Upper lobe of left lung (tissue), 6 donors: ENCODE results near the gene CLCNKA. TPM values are rescaled to one million over a fixed set of nuclear protein-coding genes. Genes with fewer than 3 reads are reported as not detected.
A peak's percentile ranks its signal among the peaks of the same experiment; 100 is the strongest.
"Not testable (repeated sequence)": the region's sequence is repeated elsewhere in the genome, so short reads cannot be mapped to it uniquely, and the experiment has no call there.

Experiments
- ATAC-seq, 2 donors: fragments of 200-7000 bp; cut with Tn5 transposase; one replicate each; pipeline ENCODE4 v1.9.1; 2022; ENCODE audit warnings: mild to moderate bottlenecking in 2 of 2, moderate library complexity in 2 of 2; ENCODE audit not compliant: low FRiP score in 2 of 2
- DNase-seq, 2 donors: peaks; one replicate each; pipeline ENCODE4 v3.0.0-alpha.2; 2019 to 2020
- H3K27ac ChIP-seq, 4 donors: fragments of 200-600 bp; sonication (generic); one replicate each; pipeline ENCODE4 v1.5.1; 2016 to 2019
- H3K27me3 ChIP-seq, 4 donors: fragments of 200-600 bp; sonication (generic); one replicate each; pipeline ENCODE4 v1.5.1; 2017 to 2019
- H3K36me3 ChIP-seq, 4 donors: fragments of 200-600 bp; sonication (generic); one replicate each; pipeline ENCODE4 v1.5.1; 2016 to 2019
- H3K4me1 ChIP-seq, 4 donors: fragments of 200-600 bp; sonication (generic); one replicate each; pipeline ENCODE4 v1.5.1; 2018 to 2019
- H3K4me3 ChIP-seq, 4 donors: fragments of 200-600 bp; sonication (generic); one replicate each; pipeline ENCODE4 v1.5.1; 2017 to 2019; ENCODE audit warnings: mild to moderate bottlenecking in 2 of 4, moderate library complexity in 1 of 4
- H3K9me3 ChIP-seq, 4 donors: fragments of 200-600 bp; sonication (generic); one replicate each; pipeline ENCODE4 v1.5.1; 2018 to 2019
- EP300 ChIP-seq, 4 donors: sonication (generic); formaldehyde crosslinking; IDR thresholded peaks; one replicate each; pipeline ENCODE4 v1.5.1; 2017; ENCODE audit warnings: antibody characterized with exemption in 4 of 4, control low read depth in 2 of 4
- POLR2A ChIP-seq, 4 donors: fragments of 450-650 bp; IDR thresholded peaks; one replicate each; pipeline ENCODE4 v1.5.1; 2016 to 2017; ENCODE audit warnings: antibody characterized with exemption in 4 of 4, mild to moderate bottlenecking in 2 of 4
- POLR2AphosphoS5 ChIP-seq, 2 donors: sonication (generic); formaldehyde crosslinking; IDR thresholded peaks; one replicate each; pipeline ENCODE4 v1.5.1; 2017; ENCODE audit warnings: antibody characterized with exemption in 2 of 2
- WGBS, 2 donors: methylation state at CpG; one replicate each; pipeline ENCODE4 v1.1.5; 2017 to 2018; 5-methylcytosine and 5-hydroxymethylcytosine counted together
- total RNA-seq, 6 donors: library from RNA; depleted of rRNA in 4 of 6; stranded (reverse); fragments of >200 nt in 4 of 6; gene quantifications; one replicate each; pipeline versions ENCODE4 v1.1.0 to v1.2.1, GENCODE V29; 2016 to 2021
- TF ChIP-seq, protein P1 (sequence below), 6 experiments: fragments of 450-650 bp in 4 of 6; fragments of 200-600 bp in 2 of 6; sonication (generic) in 2 of 6; IDR thresholded peaks; one replicate each; pipeline ENCODE4 v1.5.1; 2016 to 2019; ENCODE audit warnings: antibody characterized with exemption in 6 of 6
- donor health status: DM: no; HTN: no; CAD: no; lungs with moderate emphysema.
- donor health status: DM: no; HTN: yes; CAD: no; lungs with severe emphysema.

The CLCNKA gene
- total RNA-seq, 6 donors from 2014 or later = 0.20 to 0.89 (median 0.49) TPM; not detected in 3

DNA sequence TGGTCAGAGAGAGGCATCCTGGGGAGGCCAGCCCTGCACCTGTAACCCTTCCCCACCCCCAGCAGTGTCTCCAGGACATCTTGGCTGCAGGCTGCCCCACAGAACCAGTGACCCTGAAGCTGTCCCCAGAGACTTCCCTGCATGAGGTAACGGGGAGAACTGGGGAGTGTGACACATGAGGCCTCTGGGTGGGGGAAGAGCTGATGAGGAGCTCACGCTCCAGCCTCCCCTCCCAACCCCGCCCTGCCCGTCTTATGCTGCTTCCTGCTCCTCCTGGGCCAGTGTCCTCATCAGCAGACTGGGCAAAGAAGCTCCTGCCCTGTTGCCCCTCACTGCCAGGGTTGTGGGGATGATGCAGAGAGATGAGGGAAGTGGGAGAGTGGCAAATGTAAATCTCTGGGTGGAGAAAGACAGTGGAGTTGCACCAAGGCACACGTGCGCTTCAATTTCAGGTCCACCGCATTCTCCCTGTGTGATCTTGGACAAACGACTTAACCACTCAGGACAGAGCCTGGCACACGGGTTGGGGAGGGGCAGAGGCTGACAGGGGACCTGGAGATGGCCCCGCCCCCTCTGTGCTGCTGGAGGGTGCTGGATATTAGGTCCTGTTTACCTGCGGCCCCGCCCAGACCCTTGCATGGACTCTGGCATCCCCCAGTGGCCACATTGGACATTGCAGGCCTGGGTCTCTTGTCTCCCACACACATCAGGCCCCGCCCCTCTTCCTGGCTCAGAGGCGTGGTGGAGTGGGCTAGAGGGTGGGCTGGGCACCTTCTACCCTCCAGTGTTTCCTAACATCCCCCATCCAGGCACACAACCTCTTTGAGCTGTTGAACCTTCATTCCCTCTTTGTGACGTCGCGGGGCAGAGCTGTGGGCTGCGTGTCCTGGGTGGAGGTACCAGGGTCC lies 34.0 kb downstream of the CLCNKA start:
- peak; percentile 82 to 88 for ATAC-seq
- no peak for TF ChIP-seq POLR2AphosphoS5 (IDR thresholded peaks at IDR 0.05)
- TF ChIP-seq, protein P1, sequence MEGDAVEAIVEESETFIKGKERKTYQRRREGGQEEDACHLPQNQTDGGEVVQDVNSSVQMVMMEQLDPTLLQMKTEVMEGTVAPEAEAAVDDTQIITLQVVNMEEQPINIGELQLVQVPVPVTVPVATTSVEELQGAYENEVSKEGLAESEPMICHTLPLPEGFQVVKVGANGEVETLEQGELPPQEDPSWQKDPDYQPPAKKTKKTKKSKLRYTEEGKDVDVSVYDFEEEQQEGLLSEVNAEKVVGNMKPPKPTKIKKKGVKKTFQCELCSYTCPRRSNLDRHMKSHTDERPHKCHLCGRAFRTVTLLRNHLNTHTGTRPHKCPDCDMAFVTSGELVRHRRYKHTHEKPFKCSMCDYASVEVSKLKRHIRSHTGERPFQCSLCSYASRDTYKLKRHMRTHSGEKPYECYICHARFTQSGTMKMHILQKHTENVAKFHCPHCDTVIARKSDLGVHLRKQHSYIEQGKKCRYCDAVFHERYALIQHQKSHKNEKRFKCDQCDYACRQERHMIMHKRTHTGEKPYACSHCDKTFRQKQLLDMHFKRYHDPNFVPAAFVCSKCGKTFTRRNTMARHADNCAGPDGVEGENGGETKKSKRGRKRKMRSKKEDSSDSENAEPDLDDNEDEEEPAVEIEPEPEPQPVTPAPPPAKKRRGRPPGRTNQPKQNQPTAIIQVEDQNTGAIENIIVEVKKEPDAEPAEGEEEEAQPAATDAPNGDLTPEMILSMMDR (IDR thresholded peaks at IDR 0.05) = peak; percentile 90 to 97 (median 93)
- no peak for TF ChIP-seq POLR2A (IDR thresholded peaks at IDR 0.05)
- no peak for TF ChIP-seq EP300 (IDR thresholded peaks at IDR 0.05)
- no peaks in the 10 kb centered on the region for H3K27me3 ChIP-seq
- no peak overlapping the region for H3K27ac ChIP-seq
- DNase-seq = peak in 1 of 2 donors; percentile 89
- H3K4me3 ChIP-seq = no peak overlapping the region
- H3K4me1 ChIP-seq = peaks cover 0 to 10% (median 4%) of the 10 kb centered on the region in 4 donors
- no peaks in the 10 kb centered on the region for H3K9me3 ChIP-seq
- WGBS, 2 donors = 38 to 73% methylated on average over 4 to 18 of the region's 18 CpGs
- H3K36me3 ChIP-seq = no peaks in the 10 kb centered on the region

DNA sequence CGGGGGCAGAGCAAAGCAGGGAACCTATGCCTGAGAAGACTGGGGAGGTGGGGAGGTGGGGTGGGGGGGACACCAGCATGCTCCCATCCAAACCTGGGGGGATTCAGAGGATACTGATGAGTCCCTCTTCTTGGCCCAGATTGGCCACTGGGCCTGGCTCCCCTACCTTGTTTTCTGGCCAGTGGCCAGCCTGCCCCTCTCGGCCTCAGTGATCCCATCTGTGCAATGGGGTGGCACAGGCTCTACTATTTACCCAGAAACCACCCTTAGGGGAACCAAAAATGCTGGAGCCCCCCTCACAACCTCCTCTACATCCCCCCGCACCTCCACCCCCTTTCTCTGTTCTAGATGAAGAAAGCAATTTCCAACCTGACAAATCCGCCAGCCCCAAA lies 34.7 kb downstream of the CLCNKA start:
- H3K4me1 ChIP-seq, H3K27me3 ChIP-seq, H3K4me3 ChIP-seq, H3K9me3 ChIP-seq, DNase-seq, H3K36me3 ChIP-seq, H3K27ac ChIP-seq, ATAC-seq: not testable (repeated sequence)
- 68 to 78% methylated on average over 1 to 3 of the region's 4 CpGs for WGBS, 2 donors

DNA sequence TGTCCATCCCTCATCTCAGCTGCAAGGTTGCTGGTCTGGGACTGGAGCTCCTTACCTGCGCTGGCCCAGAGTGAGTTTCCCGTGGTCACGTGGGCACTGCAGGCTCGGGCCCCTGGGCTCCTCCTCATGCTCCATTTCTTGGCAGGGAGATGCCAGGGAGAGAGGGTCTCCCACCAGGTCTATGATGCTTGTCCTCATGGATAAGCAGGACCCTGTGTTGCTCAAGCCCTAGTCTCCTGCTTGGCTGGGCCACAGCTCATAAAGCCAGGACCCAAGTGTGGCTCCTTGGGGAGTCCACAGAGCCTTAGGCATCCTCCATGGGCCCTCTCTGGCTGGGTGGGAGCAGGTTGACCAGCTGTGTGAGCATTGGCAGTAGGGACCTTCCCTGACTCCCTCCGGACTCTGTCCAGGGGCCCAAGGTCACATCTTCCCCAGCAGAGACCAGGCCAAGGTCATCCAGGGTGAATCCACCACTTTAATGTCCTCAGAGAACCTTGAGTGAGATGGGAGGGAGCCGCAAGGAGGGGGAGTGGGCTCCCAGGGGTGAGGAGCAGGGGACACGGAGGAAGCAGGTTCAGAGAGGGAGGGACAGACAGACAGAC lies 35.6 kb downstream of the CLCNKA start:
- not testable (repeated sequence) for ATAC-seq, H3K9me3 ChIP-seq, H3K27me3 ChIP-seq, H3K4me1 ChIP-seq, H3K36me3 ChIP-seq, DNase-seq, H3K27ac ChIP-seq, H3K4me3 ChIP-seq
- WGBS, 2 donors = 76 to 84% methylated on average over 7 of the region's 7 CpGs

DNA sequence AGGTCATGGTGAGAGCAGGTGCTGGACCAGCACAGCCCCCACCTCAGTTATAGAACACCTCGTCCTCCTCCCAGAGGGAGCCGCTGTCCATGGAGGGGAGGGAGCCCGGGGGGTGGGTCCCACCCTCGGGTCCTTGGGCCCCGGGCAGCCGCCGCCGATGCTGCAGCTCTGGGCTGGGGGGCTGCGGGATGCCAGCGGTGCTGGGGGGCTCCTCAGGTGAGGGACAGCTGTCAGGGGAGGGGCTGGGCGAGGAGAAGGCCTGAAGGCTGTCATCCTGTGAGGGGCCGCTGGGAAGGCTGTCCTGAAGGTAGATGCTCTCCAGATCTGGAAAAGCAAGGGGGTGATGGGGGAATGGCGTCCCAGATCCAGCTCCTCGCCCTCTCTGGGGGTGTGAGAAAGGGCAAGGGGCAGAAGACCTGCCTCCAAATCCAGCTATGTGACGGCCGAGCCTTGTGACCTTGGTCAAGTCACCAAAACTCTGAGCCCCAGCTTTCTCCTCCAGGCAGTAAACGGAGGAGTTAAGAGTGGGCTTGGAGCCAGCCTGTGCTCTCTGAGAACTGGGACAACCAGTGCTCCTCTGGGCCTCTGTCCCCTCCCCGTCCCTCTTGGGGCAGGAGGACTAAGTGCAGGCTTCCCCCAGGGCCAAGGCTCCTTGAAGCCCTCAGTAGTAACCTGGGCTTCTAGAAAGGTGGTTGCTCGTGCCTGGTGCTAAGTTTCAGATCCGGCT lies 36.7 kb downstream of the CLCNKA start:
- 76% methylated on average over 10 of the region's 20 CpGs; no CpG with 5 or more reads in 1 of the 2 donors for WGBS, 2 donors
- not testable (repeated sequence) for H3K27ac ChIP-seq, ATAC-seq

DNA sequence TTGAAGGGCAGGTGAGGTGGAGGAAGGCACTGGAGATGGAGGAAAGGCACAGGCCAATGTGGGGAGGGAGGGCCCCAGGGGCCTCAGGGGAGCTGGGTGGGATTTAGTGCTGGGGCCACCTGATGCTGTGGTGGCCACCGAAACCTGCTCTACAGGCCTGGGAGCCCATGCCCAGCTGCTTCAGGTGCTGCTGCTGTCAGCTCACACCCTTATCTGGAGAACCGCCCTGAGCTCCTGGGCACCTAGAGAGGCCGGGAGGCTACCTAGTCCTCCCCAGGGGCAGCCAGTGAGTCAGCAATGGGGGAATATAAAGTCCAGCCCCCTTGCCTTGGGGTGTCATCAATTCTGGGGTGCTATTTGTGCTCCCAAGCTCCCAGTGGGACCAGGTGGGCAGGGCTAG lies 39.4 kb downstream of the CLCNKA start:
- Histone ChIP-seq H3K27ac (no peak overlapping the region), H3K27me3 (no peaks in the 10 kb centered on the region), H3K36me3 (no peaks in the 10 kb centered on the region), H3K9me3 (no peaks in the 10 kb centered on the region), H3K4me1 (peaks cover 0 to 5% (median 2%) of the 10 kb centered on the region in 4 donors), H3K4me3 (no peak overlapping the region)
- 79% methylated on average over 3 of the region's 3 CpGs; no CpG with 5 or more reads in 1 of the 2 donors for WGBS, 2 donors
- ATAC-seq (no peak), DNase-seq (no peak)
- TF ChIP-seq, protein P1 (IDR thresholded peaks at IDR 0.05) = no peak
- TF ChIP-seq POLR2A (IDR thresholded peaks at IDR 0.05) (no peak), POLR2AphosphoS5 (IDR thresholded peaks at IDR 0.05) (no peak), EP300 (IDR thresholded peaks at IDR 0.05) (no peak)

More for the DNA sequence above, 36.7 kb downstream of the CLCNKA start:
- not testable (repeated sequence) for H3K9me3 ChIP-seq, H3K4me3 ChIP-seq, H3K4me1 ChIP-seq, H3K27me3 ChIP-seq, H3K36me3 ChIP-seq, DNase-seq

DNA sequence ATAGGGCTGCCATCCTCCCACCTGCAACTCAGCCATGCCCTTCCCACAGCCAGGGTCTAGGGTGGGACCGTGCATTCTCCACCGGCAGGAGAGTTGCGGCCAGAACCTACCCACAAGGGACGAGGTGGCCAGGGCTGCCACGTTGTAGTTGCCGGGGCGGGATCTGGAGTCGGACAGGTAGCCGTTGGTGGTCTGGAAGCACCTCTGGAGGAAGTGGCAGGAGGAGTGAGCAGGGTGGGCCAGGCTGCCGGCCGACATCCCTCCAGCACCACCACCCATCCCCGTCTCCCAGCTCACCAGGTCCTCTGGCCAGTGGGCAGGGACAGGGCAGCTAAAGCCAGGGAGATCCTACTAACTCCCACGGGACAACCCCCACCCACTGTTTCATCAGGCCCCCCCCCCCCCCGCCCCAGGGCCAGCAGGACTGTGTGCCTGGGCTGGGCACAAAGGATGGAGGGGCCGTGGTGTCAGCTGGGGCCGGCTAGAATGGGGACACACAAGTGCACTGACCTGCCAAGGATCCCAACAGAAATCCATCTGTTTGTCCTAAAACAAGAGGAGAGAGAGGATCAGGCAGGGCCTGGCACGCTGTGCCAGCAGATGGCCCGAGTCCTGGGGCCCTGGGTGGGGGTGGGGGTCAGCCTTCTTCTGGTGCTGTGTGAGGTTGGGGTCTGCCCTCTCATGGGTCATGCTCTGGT lies 40.3 kb downstream of the CLCNKA start:
- H3K27ac ChIP-seq, DNase-seq, H3K9me3 ChIP-seq, H3K4me1 ChIP-seq, H3K27me3 ChIP-seq, H3K4me3 ChIP-seq, ATAC-seq, H3K36me3 ChIP-seq: not testable (repeated sequence)
- 75% methylated on average over 17 of the region's 18 CpGs; no CpG with 5 or more reads in 1 of the 2 donors for WGBS, 2 donors

DNA sequence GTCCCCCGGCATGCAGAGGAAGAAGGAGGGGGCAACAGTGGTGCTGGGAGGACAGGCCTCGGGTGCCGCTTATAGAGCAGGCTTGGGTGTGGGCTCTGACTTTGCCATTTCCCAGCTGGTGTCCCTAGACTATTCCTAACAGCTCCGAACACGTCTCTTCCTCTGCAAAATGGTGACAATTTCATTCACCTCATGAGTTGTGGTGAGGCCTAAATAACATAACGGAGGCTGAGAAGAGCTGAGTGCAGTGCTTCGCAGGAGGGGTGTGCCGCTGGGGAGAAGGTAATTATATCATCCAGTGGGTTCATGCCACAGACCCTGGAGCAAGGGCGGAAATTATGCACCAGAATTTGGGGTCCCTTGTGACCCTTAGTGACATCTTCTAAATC lies 40.8 kb downstream of the CLCNKA start:
- not testable (repeated sequence) for H3K36me3 ChIP-seq, H3K9me3 ChIP-seq, H3K4me1 ChIP-seq, H3K4me3 ChIP-seq, H3K27me3 ChIP-seq, ATAC-seq, H3K27ac ChIP-seq, DNase-seq
- WGBS, 2 donors = 82 to 92% methylated on average over 6 to 9 of the region's 9 CpGs
